HEK293 (cell line): ENCODE results near the gene CENPX.

ENCODE experiments used
- BCL11B ChIP-seq: fragments of 450-650 bp; formaldehyde crosslinking; IDR thresholded peaks from 2 replicates; pipeline ENCODE4 v1.5.1; 2016; ENCODE audit warnings: low read depth, missing biosample characterization, missing genetic modification characterization
- KLF16 ChIP-seq: fragments of 450-650 bp; formaldehyde crosslinking; IDR thresholded peaks from 2 replicates; pipeline ENCODE4 v1.5.1; 2017; ENCODE audit warnings: missing biosample characterization, missing genetic modification characterization
- KLF8 ChIP-seq: fragments of 450-650 bp; formaldehyde crosslinking; IDR thresholded peaks from 2 replicates; pipeline ENCODE4 v1.5.1; 2016; ENCODE audit warnings: missing biosample characterization, missing genetic modification characterization
- PBX3 ChIP-seq: sonication (generic); formaldehyde crosslinking; IDR thresholded peaks from 2 replicates; pipeline ENCODE4 v1.8.1; 2022; ENCODE audit warnings: mild to moderate bottlenecking, moderate library complexity, missing genetic modification reagents
- PRDM2 ChIP-seq: fragments of 450-650 bp; formaldehyde crosslinking; IDR thresholded peaks from 2 replicates; pipeline ENCODE4 v1.5.1; 2016; ENCODE audit warnings: missing biosample characterization, missing genetic modification characterization, borderline replicate concordance
- PRDM6 ChIP-seq: fragments of 450-650 bp; formaldehyde crosslinking; IDR thresholded peaks from 2 replicates; pipeline ENCODE4 v1.5.1; 2017; ENCODE audit warnings: missing biosample characterization, missing genetic modification characterization
- SCRT1 ChIP-seq: fragments of 450-650 bp; formaldehyde crosslinking; IDR thresholded peaks from 2 replicates; pipeline ENCODE4 v1.5.1; 2016; ENCODE audit warnings: missing biosample characterization, missing genetic modification characterization, borderline replicate concordance
- ZBTB21 ChIP-seq: fragments of 450-650 bp; formaldehyde crosslinking; IDR thresholded peaks from 2 replicates; pipeline ENCODE4 v1.5.1; 2017; ENCODE audit warnings: missing biosample characterization, missing genetic modification characterization
- ZBTB26 ChIP-seq: fragments of 450-650 bp; formaldehyde crosslinking; optimal IDR thresholded peaks from 2 replicates; pipeline ENCODE3; 2016; ENCODE audit warnings: missing biosample characterization, mild to moderate bottlenecking, missing genetic modification characterization
- ZBTB7A ChIP-seq: fragments of 450-650 bp; formaldehyde crosslinking; IDR thresholded peaks from 2 replicates; pipeline ENCODE4 v1.5.1; 2016; ENCODE audit warnings: low read depth, missing biosample characterization, missing genetic modification characterization
- ZFP37 ChIP-seq: fragments of 450-650 bp; formaldehyde crosslinking; IDR thresholded peaks from 2 replicates; pipeline ENCODE4 v1.5.1; 2016; ENCODE audit warnings: missing biosample characterization, missing genetic modification characterization
- ZNF112 ChIP-seq: fragments of 450-650 bp; formaldehyde crosslinking; IDR thresholded peaks from 2 replicates; pipeline ENCODE4 v1.5.0; 2017; ENCODE audit warnings: missing biosample characterization, missing genetic modification characterization
- ZNF148 ChIP-seq: fragments of 450-650 bp; formaldehyde crosslinking; IDR thresholded peaks from 2 replicates; pipeline ENCODE4 v1.5.0; 2017; ENCODE audit warnings: missing biosample characterization, missing genetic modification characterization, borderline replicate concordance
- ZNF248 ChIP-seq: fragments of 450-650 bp; formaldehyde crosslinking; IDR thresholded peaks from 2 replicates; pipeline ENCODE4 v1.5.1; 2017; ENCODE audit warnings: missing biosample characterization, missing genetic modification characterization
- ZNF266 ChIP-seq: fragments of 450-650 bp; formaldehyde crosslinking; IDR thresholded peaks from 2 replicates; pipeline ENCODE4 v1.5.1; 2016; ENCODE audit warnings: missing biosample characterization, missing genetic modification characterization, low read depth
- ZNF302 ChIP-seq: fragments of 450-650 bp; formaldehyde crosslinking; IDR thresholded peaks from 2 replicates; pipeline ENCODE4 v1.5.1; 2016; ENCODE audit warnings: missing biosample characterization, missing genetic modification characterization, low read depth
- ZNF423 ChIP-seq: fragments of 450-650 bp; formaldehyde crosslinking; IDR thresholded peaks from 2 replicates; pipeline ENCODE4 v1.5.1; 2016; ENCODE audit warnings: missing biosample characterization, missing genetic modification characterization
- ZNF433 ChIP-seq: fragments of 450-650 bp; formaldehyde crosslinking; IDR thresholded peaks from 2 replicates; pipeline ENCODE4 v1.5.1; 2016; ENCODE audit warnings: missing biosample characterization, missing genetic modification characterization, low read depth
- ZNF513 ChIP-seq: fragments of 450-650 bp; IDR thresholded peaks from 2 replicates; pipeline ENCODE4 v1.5.1; 2018; ENCODE audit warnings: missing biosample characterization, missing genetic modification characterization
- ZNF529 ChIP-seq: fragments of 450-650 bp; formaldehyde crosslinking; IDR thresholded peaks from 2 replicates; pipeline ENCODE4 v1.5.1; 2017; ENCODE audit warnings: missing genetic modification characterization, missing biosample characterization; ENCODE audit not compliant: insufficient replicate concordance
- ZNF561 ChIP-seq: fragments of 450-650 bp; IDR thresholded peaks from 2 replicates; pipeline ENCODE4 v1.5.1; 2018; ENCODE audit warnings: missing biosample characterization, missing genetic modification characterization, borderline replicate concordance
- ZNF626 ChIP-seq: fragments of 450-650 bp; sonication (Bioruptor Pico); formaldehyde crosslinking; IDR thresholded peaks from 2 replicates; pipeline ENCODE4 v1.5.1; 2018; ENCODE audit warnings: missing biosample characterization, missing genetic modification characterization, inconsistent platforms
- ZNF629 ChIP-seq: fragments of 450-650 bp; formaldehyde crosslinking; IDR thresholded peaks from 2 replicates; pipeline ENCODE4 v1.5.1; 2017; ENCODE audit warnings: missing biosample characterization, missing genetic modification characterization
- ZNF701 ChIP-seq: fragments of 450-650 bp; formaldehyde crosslinking; IDR thresholded peaks from 2 replicates; pipeline ENCODE4 v1.5.1; 2016; ENCODE audit warnings: missing biosample characterization, missing genetic modification characterization
- ZNF747 ChIP-seq: fragments of 450-650 bp; formaldehyde crosslinking; IDR thresholded peaks from 2 replicates; pipeline ENCODE4 v1.5.1; 2016; ENCODE audit warnings: missing biosample characterization, missing genetic modification characterization

Gene CENPX

GRCh38 chr17:82031885-82032627 is 9.4 kb upstream of the CENPX start (continued):
- TF ChIP-seq ZNF513 (tag by site-specific recombination) = no peak
- TF ChIP-seq KLF8 (tag by site-specific recombination) = peak; percentile 79
- no peak for TF ChIP-seq ZNF529 (tag by site-specific recombination)
- TF ChIP-seq ZNF148 = no peak
- no peak for TF ChIP-seq ZNF747
- TF ChIP-seq KLF16 (tag by site-specific recombination) = no peak
- TF ChIP-seq ZNF629 (tag by site-specific recombination) = no peak
- no peak for TF ChIP-seq PRDM2 (tag by site-specific recombination)
- TF ChIP-seq ZNF302 (tag by site-specific recombination) = no peak
- no peak for TF ChIP-seq PRDM6 (tag by site-specific recombination)
- no peak for TF ChIP-seq ZFP37 (tag by site-specific recombination)
- 0 out of 2 replicates have a peak, but pooled peaks have one; percentile 37 for TF ChIP-seq ZNF423 (tag by site-specific recombination)
- no peak for TF ChIP-seq PBX3
- no peak for TF ChIP-seq ZNF433
- peak; percentile 87; the same call in 1 of the 2 replicates for TF ChIP-seq ZBTB7A (tag by site-specific recombination)
- no peak for TF ChIP-seq SCRT1 (tag by site-specific recombination)
- TF ChIP-seq BCL11B (tag by site-specific recombination) = peak; percentile 61; the same call in 1 of the 2 replicates
- TF ChIP-seq ZNF626 (tag by site-specific recombination) = no peak
- no peak for TF ChIP-seq ZNF112 (tag by site-specific recombination)
- TF ChIP-seq ZBTB26 (tag by site-specific recombination) = peak; percentile 39
- no peak for TF ChIP-seq ZNF266 (tag by site-specific recombination)
- peak; percentile 62; the same call in 1 of the 2 replicates for TF ChIP-seq ZNF561
- TF ChIP-seq ZNF248 (tag by site-specific recombination) = no peak
- TF ChIP-seq ZNF701 (tag by site-specific recombination) = no peak
- no peak for TF ChIP-seq ZBTB21 (tag by site-specific recombination)
